Stimulated activated CD4-positive, alpha-beta T cell treated with anti-CD3 and anti-CD28 coated beads, Interleukin-4, amount 100 ng/mL, for 48 hours (primary cell): ENCODE data around the gene DAB1.

Source experiments
- DNase-seq, 2 donors: peaks; one replicate each; pipeline ENCODE4 v3.0.0-alpha.2; 2020; ENCODE audit warnings: low read depth in 2 of 2

Gene DAB1

GRCh38 chr1:57316861-57317260 lies 107.0 kb downstream of the DAB1 start:
- no peak for DNase-seq

GRCh38 chr1:57316291-57316690 lies 107.6 kb downstream of the DAB1 start:
- DNase-seq: no peak

- DNase-seq: no peak
These were observed 111.0 kb downstream of the DAB1 start for GRCh38 chr1:57312869-57313268.

GRCh38 chr1:57311411-57311810 lies 112.4 kb downstream of the DAB1 start:
- DNase-seq: no peak

- DNase-seq: no peak
These were observed 112.9 kb downstream of the DAB1 start for GRCh38 chr1:57311006-57311405.

- no peak for DNase-seq
These were observed 114.2 kb downstream of the DAB1 start for GRCh38 chr1:57309630-57310029.

- peak; percentile 0 to 7 for DNase-seq
These were observed 116.3 kb downstream of the DAB1 start for GRCh38 chr1:57307392-57308170.

- no peak for DNase-seq
These were observed 119.3 kb downstream of the DAB1 start for GRCh38 chr1:57304591-57304990.

- DNase-seq: no peak
These were observed 120.9 kb downstream of the DAB1 start for GRCh38 chr1:57302812-57303596.

GRCh38 chr1:57300186-57300585 lies 123.7 kb downstream of the DAB1 start:
- DNase-seq: no peak

- no peak for DNase-seq
These were observed 127.1 kb downstream of the DAB1 start for GRCh38 chr1:57296726-57297250.

- no peak for DNase-seq
These were observed 128.5 kb downstream of the DAB1 start for GRCh38 chr1:57295326-57295725.

GRCh38 chr1:57294177-57294576 lies 129.7 kb downstream of the DAB1 start:
- DNase-seq: no peak

- DNase-seq: no peak
These were observed 130.6 kb downstream of the DAB1 start for GRCh38 chr1:57293214-57293613.

- no peak for DNase-seq
These were observed 134.1 kb downstream of the DAB1 start for GRCh38 chr1:57289781-57290180.

GRCh38 chr1:57285992-57286391 lies 137.9 kb downstream of the DAB1 start:
- DNase-seq: no peak

GRCh38 chr1:57282411-57282810 lies 141.4 kb downstream of the DAB1 start:
- no peak for DNase-seq

- no peak for DNase-seq
These were observed 142.5 kb downstream of the DAB1 start for GRCh38 chr1:57281324-57281723.

GRCh38 chr1:57279909-57280666 lies 143.8 kb downstream of the DAB1 start:
- no peak for DNase-seq

GRCh38 chr1:57278558-57278957 lies 145.3 kb downstream of the DAB1 start:
- no peak for DNase-seq

- DNase-seq: no peak
These were observed 146.2 kb downstream of the DAB1 start for GRCh38 chr1:57277681-57278080.

- DNase-seq: no peak
These were observed 146.9 kb downstream of the DAB1 start for GRCh38 chr1:57276918-57277317.
